GM10847 (cell line): ENCODE results near the gene TRERF1.

Experiments used
- POLR2A ChIP-seq: IDR thresholded peaks from 2 replicates; pipeline ENCODE4 v1.6.1; 2011; ENCODE audit not compliant: insufficient read length; ENCODE audit errors: extremely low read depth

The TRERF1 gene

GRCh38 chr6:42453654-42454427 lies 2.1 kb upstream of the TRERF1 start:
- no peak for TF ChIP-seq POLR2A

GRCh38 chr6:42453031-42453653 lies 1.4 kb upstream of the TRERF1 start:
- peak; percentile 34 for TF ChIP-seq POLR2A

DNA sequence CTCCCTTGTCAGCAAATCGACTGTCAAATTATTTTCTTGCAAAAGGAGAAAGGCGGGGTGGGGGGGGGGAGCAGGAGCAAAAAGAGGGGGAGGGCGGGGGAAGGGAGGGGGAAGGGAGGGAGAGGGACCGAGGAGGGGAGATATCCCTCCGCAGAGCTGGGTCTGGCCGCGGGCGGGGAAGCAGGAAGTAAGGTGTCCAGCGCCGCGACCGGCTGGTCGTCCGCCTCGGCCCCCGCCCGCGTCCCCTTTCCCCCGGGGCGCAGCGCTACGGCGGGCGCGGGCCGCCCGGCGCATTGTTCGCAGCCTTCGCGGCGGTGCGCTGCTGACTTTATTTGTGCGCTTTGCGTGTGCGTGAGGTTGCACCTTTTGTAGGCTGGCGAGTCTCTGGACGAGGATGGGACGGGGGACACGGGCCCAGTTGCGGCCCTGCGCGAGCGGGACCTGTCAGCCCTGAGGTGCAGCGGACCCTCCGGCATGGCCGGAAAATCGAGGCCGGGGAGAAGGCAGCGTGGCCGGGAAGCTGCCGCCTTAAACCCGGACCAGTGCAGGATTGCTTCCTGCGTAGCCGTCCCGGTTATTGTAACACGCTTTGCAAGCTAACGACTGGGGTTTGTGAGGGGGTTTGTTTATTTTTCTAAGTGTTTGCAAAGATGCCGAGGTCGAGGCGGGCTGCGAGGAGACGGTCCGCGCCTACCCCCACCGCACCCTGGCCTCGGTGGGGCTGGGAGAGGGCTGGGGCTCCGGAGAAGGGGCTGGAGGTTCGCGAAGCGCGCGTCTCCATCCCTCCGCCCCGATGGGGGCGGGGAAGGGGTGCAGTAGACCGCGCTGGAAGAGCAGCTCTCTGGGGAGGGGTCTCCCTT lies 675 bp upstream of the TRERF1 start:
- peak; percentile 37 for TF ChIP-seq POLR2A

- TF ChIP-seq POLR2A: no peak
These were observed 1.0 kb downstream of the TRERF1 start for GRCh38 chr6:42450477-42451332.

GRCh38 chr6:42449917-42450476 lies 1.7 kb downstream of the TRERF1 start:
- no peak for TF ChIP-seq POLR2A

GRCh38 chr6:42448927-42449659 lies 2.6 kb downstream of the TRERF1 start:
- no peak for TF ChIP-seq POLR2A

GRCh38 chr6:42448391-42448790 lies 3.3 kb downstream of the TRERF1 start:
- no peak for TF ChIP-seq POLR2A

GRCh38 chr6:42446996-42447395 lies 4.7 kb downstream of the TRERF1 start:
- TF ChIP-seq POLR2A: no peak

GRCh38 chr6:42446370-42446769 lies 5.4 kb downstream of the TRERF1 start:
- no peak for TF ChIP-seq POLR2A

DNA sequence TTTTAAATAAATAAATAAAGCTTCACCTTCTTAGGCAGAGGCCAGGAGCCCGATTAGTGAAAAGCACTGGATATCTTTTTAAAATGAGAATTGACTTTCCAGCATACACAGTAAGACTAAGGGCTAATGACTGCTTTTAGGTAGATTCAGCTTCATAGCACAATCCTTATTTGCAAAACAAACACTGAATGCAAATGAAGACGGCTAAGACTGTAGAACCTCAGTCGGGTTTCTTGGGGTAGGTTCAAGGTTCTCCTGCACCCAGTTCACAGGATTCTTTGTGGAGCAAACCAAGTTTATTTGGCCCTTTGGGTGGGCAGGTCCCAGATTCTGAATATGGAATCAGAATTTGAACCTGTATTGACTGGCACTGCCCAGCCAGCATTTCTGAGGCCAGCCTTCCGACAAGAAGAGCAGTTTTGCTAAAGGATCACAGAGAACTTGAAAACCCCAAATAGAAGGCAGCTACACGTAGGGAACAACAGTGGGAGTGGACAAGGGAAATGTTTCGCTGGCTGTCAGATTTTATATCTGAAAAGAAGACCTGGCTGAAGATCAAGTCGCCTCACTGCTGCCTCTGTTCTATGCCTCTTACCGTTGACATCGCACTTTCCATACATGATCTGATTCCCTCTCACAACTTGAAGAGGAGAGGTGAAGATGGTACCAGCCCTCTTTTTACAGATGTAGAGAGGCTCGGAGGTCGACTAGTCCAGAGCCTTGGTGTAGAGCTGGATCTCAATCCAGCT lies 8.2 kb downstream of the TRERF1 start:
- no peak for TF ChIP-seq POLR2A

GRCh38 chr6:42441697-42442081 lies 10.0 kb downstream of the TRERF1 start:
- no peak for TF ChIP-seq POLR2A

GRCh38 chr6:42440778-42441696 lies 10.7 kb downstream of the TRERF1 start:
- TF ChIP-seq POLR2A: no peak

GRCh38 chr6:42440027-42440426 lies 11.7 kb downstream of the TRERF1 start:
- no peak for TF ChIP-seq POLR2A

DNA sequence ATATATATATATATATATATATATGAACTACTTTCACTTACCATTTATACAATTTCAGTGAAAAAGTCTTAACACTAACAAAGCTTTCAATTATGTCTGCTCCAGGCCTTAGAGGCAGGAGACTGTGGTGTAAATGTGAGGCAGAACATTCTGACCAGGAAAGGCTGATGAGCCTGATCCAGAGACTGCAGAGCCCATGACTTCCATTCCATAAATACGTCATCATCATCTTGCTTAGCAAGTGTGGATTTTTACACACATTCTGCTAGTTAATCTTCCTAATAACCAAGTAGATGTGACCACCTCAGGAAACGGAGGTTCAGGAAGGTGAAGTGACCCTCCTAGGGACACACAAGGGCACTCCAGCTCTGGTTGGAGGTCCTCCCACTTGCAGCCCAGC lies 14.9 kb downstream of the TRERF1 start:
- TF ChIP-seq POLR2A: no peak
